Measurements from ENCODE around the gene LGI1.

LGI1 gene

GRCh38 chr10:93755443-93756116, 2.2 kb upstream of the LGI1 start:
- no peak for DNase-seq (ENCODE audit: low spot score)

DNA sequence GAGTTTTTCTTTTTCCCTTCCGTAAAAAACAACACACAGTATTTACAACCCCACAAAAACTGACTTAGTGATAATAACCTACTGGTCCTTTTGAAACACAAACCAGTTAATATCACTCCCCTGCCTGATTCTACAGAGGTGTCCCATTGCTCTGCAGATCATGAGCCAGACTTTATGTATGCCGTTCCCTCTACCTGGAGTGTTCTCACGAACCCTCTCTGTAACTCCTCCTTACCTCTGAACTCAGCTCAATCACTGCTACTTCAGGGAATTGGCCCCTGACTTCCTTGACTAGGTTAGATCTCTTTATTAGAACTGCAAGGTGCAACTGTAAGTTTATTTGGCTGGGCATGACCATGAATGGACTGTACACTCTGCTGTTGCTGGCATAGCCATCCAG, 1.6 kb upstream of the LGI1 start:
- DNase-seq (ENCODE audit: low spot score): no peak

GRCh38 chr10:93757136-93757535, 600 bp upstream of the LGI1 start:
- no peak for DNase-seq (ENCODE audit: low spot score)

DNA sequence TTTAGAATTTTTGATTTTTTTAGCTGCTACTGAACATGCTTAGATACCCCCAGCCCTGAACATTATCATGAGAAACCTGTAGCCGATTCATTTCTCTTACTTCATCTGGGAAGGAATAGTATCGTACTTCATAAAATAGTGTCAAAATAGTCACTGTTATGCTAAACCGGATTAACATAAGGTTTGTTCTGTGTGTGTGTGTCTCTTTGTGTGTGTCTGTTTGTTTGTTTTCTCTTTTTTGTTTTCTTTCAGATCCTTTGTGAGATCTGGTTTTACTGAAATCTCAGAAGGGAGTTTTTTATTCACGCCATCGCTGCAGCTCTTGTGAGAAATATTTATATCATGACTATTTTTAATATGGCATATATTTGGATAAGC, 761 bp downstream of the LGI1 start:
- no peak for DNase-seq (ENCODE audit: low spot score)

DNA sequence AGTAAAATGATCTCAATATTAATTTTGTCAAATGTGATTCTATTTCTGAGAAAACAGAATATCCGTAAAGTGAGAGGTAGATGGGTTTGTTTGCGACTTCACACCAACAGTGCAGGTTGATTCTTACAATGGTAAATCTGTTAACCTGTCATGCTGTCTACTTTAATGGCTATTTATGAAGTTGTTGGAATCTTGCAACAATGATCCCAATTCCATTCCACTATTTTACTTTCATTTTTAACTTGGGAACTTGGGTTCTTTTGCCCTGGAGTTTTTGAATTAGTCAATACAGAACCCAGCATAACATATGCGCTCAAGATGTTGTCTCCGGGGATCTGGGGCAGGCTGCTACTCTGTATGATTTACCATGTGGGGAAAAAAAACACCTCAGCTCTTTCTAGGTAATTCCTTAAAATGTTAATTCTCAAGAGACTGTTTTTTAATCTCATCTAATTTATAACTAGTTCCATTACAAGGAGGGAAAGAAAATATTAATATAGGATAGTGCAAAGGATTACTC, 1.2 kb downstream of the LGI1 start:
- DNase-seq (ENCODE audit: low spot score): peak; percentile 33

DNA sequence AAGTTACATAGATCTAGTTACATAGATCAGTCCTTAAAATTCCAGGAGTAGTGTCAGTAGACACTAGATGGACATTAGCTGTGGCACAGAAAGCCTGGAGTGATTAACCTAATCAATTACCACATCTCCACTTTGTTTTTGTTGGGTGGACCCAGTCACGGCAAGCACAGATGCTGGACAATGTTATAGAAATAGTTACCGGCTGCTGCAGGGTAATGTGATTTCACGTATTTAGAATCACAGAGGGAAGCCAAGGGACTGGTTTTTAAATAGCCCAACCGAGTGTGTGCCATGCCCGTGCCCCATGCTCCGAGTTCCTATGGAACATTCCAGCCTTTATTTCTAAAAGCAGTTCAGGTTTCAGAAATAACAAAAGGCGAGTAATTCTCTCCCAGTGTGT, 2.8 kb downstream of the LGI1 start:
- DNase-seq (ENCODE audit: low spot score): no peak

GRCh38 chr10:93762979-93763391, 5.2 kb downstream of the LGI1 start:
- DNase-seq (ENCODE audit: low spot score): no peak

DNA sequence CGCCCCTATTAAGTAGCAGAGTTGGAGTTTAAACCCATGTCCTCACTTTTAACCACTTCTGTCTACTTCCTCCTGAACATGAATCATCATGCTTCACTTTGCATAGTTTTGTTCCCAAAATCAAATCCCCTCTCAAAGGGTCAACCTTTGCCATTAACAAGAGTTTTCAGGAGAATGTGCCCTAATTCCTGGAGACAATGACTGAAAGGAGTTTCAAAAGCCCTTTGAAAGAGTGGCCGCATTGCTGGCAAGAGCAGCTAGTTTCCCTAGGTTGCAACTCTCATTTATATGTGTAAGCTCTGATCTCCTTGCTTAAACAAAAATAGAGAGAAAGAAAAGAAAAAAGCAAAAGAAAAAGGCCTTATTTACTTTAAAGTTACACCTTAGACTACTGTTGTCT, 9.2 kb downstream of the LGI1 start:
- no peak for DNase-seq (ENCODE audit: low spot score)

DNA sequence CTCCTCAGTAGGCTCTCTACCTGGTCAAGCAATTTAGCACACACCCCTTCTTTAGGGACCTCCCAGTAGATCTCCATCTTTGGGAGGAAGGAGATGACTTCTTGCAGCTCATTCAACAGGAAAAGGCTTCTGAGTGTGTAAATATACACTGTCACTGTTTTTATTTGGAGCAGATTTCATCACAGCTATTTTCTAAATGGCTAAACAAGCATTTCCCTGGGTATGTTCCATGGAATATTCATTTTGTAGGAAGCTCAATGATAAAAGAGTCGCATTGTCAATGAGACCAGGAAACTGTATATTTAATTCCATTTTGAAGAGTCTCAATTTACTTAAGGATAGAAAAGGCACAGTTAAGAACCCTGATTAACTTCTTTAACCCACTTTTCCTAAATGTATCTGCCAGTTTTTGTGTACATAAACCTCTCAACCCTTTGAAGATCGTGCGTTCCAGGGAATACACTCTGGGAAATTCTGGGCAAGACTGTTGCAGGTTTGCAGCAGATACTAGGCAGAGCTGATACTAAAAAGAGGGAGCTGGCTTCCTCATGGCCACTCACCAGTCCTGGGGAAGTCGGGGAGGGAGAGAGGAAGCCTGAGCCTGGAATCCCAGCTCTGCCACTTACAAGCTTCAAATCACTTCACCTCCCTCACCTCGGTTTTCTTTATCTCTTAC, 10.1 kb downstream of the LGI1 start:
- no peak for DNase-seq (ENCODE audit: low spot score)

- no peak for DNase-seq (ENCODE audit: low spot score)
Observed at GRCh38 chr10:93768892-93769291, 11.2 kb downstream of the LGI1 start.

DNA sequence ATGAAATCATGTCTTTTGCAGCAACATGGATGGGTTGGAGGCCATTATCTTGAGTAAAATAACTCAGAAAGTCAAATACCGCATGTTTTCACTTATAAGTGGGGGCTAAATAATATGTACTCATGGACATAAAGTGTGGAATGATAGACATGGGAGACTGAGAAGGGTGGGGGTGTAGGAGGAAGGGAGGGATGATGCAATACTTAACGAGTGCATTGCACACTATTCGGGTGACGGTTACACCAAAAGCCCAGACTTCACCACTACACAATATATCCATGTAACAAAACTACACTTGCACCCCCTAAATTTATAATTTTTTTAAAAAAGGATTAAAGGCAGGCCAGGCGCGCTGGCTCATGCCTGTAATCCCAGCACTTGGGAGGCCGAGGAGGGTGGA, 13.6 kb downstream of the LGI1 start:
- DNase-seq (ENCODE audit: low spot score): no peak

GRCh38 chr10:93773120-93773519, 15.4 kb downstream of the LGI1 start:
- DNase-seq (ENCODE audit: low spot score): no peak

- no peak for DNase-seq (ENCODE audit: low spot score)
Observed at GRCh38 chr10:93773705-93774104, 16.0 kb downstream of the LGI1 start.

DNA sequence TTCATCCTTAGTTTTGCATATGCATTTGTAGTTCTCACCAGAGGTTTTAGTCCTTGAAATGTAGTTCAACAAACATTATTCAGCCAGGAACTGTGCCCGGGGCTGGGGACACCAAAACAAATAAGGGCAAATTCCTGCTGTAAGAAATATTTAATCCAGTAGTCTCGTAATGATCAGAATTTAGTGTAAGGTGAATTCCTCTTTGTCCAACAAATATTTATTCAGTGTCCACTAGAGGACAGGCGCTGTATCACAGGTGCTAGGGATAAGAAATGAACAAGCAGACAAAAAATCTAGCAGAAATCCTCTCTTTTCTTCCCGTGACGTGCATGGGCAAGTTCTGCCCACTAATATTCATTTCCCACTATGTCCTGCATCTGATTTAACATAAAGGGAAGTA, 17.6 kb downstream of the LGI1 start:
- no peak for DNase-seq (ENCODE audit: low spot score)

GRCh38 chr10:93777092-93777491, 19.4 kb downstream of the LGI1 start:
- DNase-seq (ENCODE audit: low spot score): no peak

GRCh38 chr10:93784059-93784458, 26.3 kb downstream of the LGI1 start:
- no peak for DNase-seq (ENCODE audit: low spot score)

GRCh38 chr10:93788413-93789208, 30.9 kb downstream of the LGI1 start:
- no peak for DNase-seq (ENCODE audit: low spot score)

- no peak for DNase-seq (ENCODE audit: low spot score)
Observed at GRCh38 chr10:93790439-93790838, 32.7 kb downstream of the LGI1 start.

DNA sequence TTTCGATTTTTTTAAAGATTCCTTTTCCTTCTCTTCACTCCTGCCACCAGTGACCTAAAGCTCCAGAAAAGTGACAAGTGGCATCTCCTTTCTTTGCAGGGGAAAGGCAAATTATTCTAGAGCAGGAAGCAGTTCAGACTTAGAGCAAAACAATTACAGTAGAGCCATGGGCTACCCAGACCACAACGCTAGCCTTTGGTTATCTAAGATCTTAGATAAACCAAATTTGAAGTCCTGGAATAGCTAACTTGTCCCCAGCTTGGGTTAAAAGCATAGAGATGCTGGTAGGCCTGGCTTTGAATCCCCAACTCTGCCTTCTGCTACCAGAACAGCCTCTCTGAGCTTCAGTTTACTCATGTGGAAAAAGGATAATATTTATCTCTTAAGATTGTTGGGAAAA, 38.4 kb downstream of the LGI1 start:
- no peak for DNase-seq (ENCODE audit: low spot score)

- no peak for DNase-seq (ENCODE audit: low spot score)
Observed at GRCh38 chr10:93797825-93798224, 40.1 kb downstream of the LGI1 start.

DNA sequence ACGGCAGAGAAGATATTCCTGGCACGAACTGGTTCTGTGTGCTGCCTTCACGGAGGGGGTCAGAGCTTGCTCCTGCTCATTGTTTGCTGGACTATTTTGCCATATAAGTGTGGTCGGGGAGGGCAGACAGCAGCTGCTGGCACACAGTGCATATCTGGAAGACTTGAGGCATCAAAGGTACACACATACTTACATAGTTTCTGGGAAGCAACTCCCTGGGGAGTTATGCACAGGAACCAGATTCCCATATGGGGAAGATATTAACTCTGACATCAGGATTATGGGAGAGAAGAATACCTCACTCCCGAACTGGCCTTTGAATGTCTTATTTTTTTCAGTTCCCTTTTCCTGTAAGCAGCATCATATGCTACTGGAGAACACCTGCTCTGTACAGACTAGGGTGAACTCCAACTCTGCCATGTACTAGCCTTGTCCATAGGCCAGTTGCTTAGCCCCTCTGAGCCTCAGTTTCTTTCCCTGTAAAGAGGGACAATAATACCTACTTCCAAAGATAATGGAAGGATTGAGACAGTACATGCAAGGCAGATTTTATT, 41.5 kb downstream of the LGI1 start:
- DNase-seq (ENCODE audit: low spot score): no peak

DNA sequence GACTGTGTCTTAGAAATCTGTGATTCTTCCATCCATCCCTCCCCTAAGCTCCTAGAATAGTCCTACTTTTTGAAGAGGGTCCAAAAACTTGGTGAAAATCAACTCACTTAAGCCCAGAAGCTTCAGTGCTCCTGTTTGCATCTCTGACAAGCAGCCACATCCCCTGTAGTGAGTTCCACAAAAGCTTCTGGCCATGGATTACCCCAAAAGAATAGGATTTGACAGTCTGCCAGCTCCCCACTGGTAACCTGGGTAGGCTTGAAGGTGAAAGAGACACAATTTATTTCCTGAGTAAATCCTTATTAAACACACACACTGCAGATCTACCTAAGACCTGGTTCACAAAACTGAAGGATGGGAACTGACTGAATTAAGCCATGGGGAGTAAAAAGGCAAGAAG, 46.5 kb downstream of the LGI1 start:
- DNase-seq (ENCODE audit: low spot score): no peak

DNA sequence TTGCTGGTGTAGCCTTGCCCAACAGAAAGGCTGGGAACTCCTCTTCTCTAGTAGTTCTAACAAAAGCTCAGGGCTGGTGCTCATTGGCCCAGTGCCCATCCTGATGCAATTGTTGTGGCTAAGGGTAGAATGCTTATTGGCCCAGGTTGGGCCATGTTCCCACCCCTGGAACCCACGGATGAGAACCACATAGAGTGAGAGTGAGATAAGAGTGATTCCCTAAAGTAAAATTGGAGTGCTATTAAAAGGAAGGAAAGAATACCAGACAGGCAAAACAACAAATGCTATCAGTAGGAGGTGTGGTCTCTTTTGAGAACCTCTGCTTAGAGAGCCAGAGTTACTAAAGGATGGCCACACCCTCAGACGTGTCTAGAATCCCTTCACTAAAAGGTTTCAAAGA, 49.2 kb downstream of the LGI1 start:
- DNase-seq (ENCODE audit: low spot score): no peak

Data from AG08395 (cell line).